Hepatocyte (in vitro differentiated cells): ENCODE data around the gene PLOD2. TPM values are rescaled to one million over a fixed set of nuclear protein-coding genes. Genes with fewer than 3 reads are reported as not detected.

Experiments used
- DNase-seq: peaks from one replicate; pipeline ENCODE4 v3.0.0-alpha.2; 2016; ENCODE audit warnings: low spot score
- H2AFZ ChIP-seq: fragments of 200-600 bp; sonication (generic); 2 replicates; pipeline ENCODE4 v1.6.0; 2016; ENCODE audit warnings: antibody characterized with exemption, mild to moderate bottlenecking
- H3K27ac ChIP-seq: fragments of 200-600 bp; sonication (generic); 2 replicates; pipeline ENCODE4 v1.5.1; 2016; ENCODE audit warnings: mild to moderate bottlenecking
- H3K27me3 ChIP-seq: fragments of 200-600 bp; sonication (generic); 2 replicates; pipeline ENCODE4 v1.6.1; 2016
- H3K36me3 ChIP-seq: fragments of 200-600 bp; sonication (generic); replicated peaks from 2 replicates; pipeline ENCODE4 v1.5.1; 2016; ENCODE audit warnings: low read depth; ENCODE audit not compliant: insufficient read depth
- H3K4me1 ChIP-seq: fragments of 200-600 bp; sonication (generic); 2 replicates; pipeline ENCODE4 v1.5.1; 2016; ENCODE audit warnings: mild to moderate bottlenecking, moderate library complexity; ENCODE audit not compliant: insufficient read depth
- H3K4me2 ChIP-seq: fragments of 200-600 bp; sonication (generic); 2 replicates; pipeline ENCODE4 v1.6.0; 2016
- H3K4me3 ChIP-seq: fragments of 200-600 bp; sonication (generic); 2 replicates; pipeline ENCODE4 v1.5.1; 2016; ENCODE audit warnings: mild to moderate bottlenecking
- H3K79me2 ChIP-seq: fragments of 200-600 bp; sonication (generic); 2 replicates; pipeline ENCODE4 v1.6.0; 2017; ENCODE audit warnings: mild to moderate bottlenecking
- H3K9me2 ChIP-seq: fragments of 200-600 bp; sonication (generic); replicated peaks from 2 replicates; pipeline ENCODE4 v1.6.0; 2017; ENCODE audit warnings: mild to moderate bottlenecking; ENCODE audit not compliant: insufficient read depth
- H3K9me3 ChIP-seq: fragments of 200-600 bp; sonication (generic); 2 replicates; pipeline ENCODE4 v1.5.1; 2016; ENCODE audit warnings: low read depth, mild to moderate bottlenecking
- H4K20me1 ChIP-seq: fragments of 200-600 bp; sonication (generic); 2 replicates; pipeline ENCODE4 v1.6.0; 2016; ENCODE audit warnings: mild to moderate bottlenecking; ENCODE audit not compliant: insufficient read depth, poor library complexity, severe bottlenecking
- EZH2 ChIP-seq: fragments of 200-600 bp; sonication (generic); IDR thresholded peaks from 2 replicates; pipeline ENCODE4 v1.6.1; 2016; ENCODE audit warnings: antibody characterized with exemption, mild to moderate bottlenecking, borderline replicate concordance
- EZH2phosphoT487 ChIP-seq: fragments of 200-600 bp; sonication (generic); IDR thresholded peaks from one replicate; pipeline ENCODE4 v1.6.1; 2018; ENCODE audit warnings: antibody characterized with exemption, mild to moderate bottlenecking, low read depth, moderate library complexity; ENCODE audit not compliant: unreplicated experiment, severe bottlenecking
- WGBS: methylation state at CpG from one replicate; pipeline ENCODE4 v1.1.6; 2016; ENCODE audit warnings: low lambda C conversion rate; ENCODE audit errors: missing lambda C conversion rate; 5-methylcytosine and 5-hydroxymethylcytosine counted together
- polyA plus RNA-seq: library from polyadenylated mRNA; unstranded; fragments of >200 nt; fragmentation: Nextera tagmentation; extraction: Ambion mirVana; gene quantifications from 2 replicates; pipeline ENCODE4 v1.2.1, GENCODE V29; 2016
- total RNA-seq: library from RNA; depleted of rRNA; stranded (reverse); fragments of >200 nt; gene quantifications from 2 replicates; pipeline ENCODE4 v1.2.3, GENCODE V29; 2014
- TF ChIP-seq, protein P1 (sequence below): fragments of 200-600 bp; sonication (generic); IDR thresholded peaks from 2 replicates; pipeline ENCODE4 v1.5.1; 2016; ENCODE audit warnings: antibody characterized with exemption, mild to moderate bottlenecking; ENCODE audit not compliant: poor library complexity

Gene PLOD2
- total and polyA plus RNA-seq, 2 experiments from 2014 or later = 97.3 to 148 TPM

DNA sequence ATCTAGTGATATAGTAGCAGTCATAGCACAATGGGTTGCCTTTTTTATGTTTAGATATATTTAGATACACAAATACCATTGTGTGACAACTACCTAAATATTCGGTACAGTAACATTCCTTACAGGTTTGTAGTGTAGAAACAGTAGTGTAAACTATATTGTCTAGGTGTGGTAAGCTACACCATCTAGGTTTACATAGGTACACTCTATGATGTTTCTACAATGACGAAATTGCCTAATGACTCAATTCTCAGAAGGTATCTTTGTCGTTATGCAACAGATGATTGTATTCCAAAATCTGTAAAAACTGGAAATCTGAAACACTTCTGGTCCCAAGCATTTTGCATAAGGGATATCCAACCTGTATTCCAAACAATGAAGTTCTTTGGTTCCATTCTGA is 24.3 kb downstream of the PLOD2 start:
- H3K4me2 ChIP-seq = no peak overlapping the region
- peaks cover 99% of the 10 kb centered on the region for H3K79me2 ChIP-seq
- H3K27ac ChIP-seq = no peak overlapping the region
- no peaks in the 10 kb centered on the region for H3K9me3 ChIP-seq
- H3K4me3 ChIP-seq = no peak overlapping the region
- H3K36me3 ChIP-seq = no peaks in the 10 kb centered on the region
- no peak for DNase-seq
- TF ChIP-seq, protein P1, sequence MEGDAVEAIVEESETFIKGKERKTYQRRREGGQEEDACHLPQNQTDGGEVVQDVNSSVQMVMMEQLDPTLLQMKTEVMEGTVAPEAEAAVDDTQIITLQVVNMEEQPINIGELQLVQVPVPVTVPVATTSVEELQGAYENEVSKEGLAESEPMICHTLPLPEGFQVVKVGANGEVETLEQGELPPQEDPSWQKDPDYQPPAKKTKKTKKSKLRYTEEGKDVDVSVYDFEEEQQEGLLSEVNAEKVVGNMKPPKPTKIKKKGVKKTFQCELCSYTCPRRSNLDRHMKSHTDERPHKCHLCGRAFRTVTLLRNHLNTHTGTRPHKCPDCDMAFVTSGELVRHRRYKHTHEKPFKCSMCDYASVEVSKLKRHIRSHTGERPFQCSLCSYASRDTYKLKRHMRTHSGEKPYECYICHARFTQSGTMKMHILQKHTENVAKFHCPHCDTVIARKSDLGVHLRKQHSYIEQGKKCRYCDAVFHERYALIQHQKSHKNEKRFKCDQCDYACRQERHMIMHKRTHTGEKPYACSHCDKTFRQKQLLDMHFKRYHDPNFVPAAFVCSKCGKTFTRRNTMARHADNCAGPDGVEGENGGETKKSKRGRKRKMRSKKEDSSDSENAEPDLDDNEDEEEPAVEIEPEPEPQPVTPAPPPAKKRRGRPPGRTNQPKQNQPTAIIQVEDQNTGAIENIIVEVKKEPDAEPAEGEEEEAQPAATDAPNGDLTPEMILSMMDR = no peak
- no peak for TF ChIP-seq EZH2phosphoT487
- TF ChIP-seq EZH2 = no peak
- H3K27me3 ChIP-seq = no peaks in the 10 kb centered on the region
- H3K4me1 ChIP-seq = peaks cover 31% of the 10 kb centered on the region
- no peak overlapping the region for H2AFZ ChIP-seq
- 96% methylated on average over 3 of the region's 3 CpGs for WGBS
- no peaks in the 10 kb centered on the region for H4K20me1 ChIP-seq
- no peaks in the 10 kb centered on the region for H3K9me2 ChIP-seq

DNA sequence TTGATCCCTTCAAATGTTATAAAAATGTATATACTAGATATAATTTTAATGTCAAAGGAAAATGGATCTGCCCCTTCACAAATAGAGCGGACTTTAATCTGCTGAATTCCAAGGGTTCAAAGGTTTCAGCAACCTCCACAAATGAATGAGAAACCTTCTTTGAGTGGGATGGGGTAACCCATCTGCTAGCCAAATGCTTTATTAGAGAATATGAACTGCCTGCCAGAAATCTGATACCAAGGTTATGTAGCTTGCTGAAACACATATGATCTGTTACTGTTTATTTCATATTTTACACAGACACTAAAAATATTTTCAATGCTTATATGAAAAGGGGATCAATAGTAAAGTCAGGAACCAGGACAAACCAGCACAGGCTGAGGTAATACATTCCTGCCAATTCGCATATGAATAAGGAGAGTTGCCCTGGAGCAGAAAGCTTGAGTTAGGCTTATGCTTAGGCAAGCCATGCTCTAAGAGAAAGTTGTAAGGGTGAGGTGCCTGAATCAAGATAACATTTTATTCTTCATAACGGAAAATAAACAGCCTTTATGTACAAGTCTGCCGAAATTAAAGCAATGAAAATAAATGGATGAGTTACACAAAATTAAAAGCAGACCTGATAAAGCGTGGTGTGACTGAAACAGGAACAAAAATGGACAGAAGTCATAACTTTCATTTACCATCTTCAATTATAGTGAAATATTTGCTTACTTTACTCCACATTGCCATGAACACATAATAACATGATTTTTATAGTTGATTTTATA is 26.5 kb downstream of the PLOD2 start:
- H3K27me3 ChIP-seq = no peaks in the 10 kb centered on the region
- no peaks in the 10 kb centered on the region for H3K9me2 ChIP-seq
- no peak overlapping the region for H3K27ac ChIP-seq
- no peak overlapping the region for H2AFZ ChIP-seq
- peaks cover 17% of the 10 kb centered on the region for H3K4me1 ChIP-seq
- H3K36me3 ChIP-seq = no peaks in the 10 kb centered on the region
- no peaks in the 10 kb centered on the region for H4K20me1 ChIP-seq
- TF ChIP-seq EZH2 (no peak), EZH2phosphoT487 (no peak)
- TF ChIP-seq, protein P1 = no peak
- H3K9me3 ChIP-seq = no peaks in the 10 kb centered on the region
- peaks cover 99% of the 10 kb centered on the region for H3K79me2 ChIP-seq
- 60% methylated on average over 5 of the region's 5 CpGs for WGBS
- no peak overlapping the region for H3K4me3 ChIP-seq
- no peak for DNase-seq
- peak overlapping the region; percentile 10 for H3K4me2 ChIP-seq

DNA sequence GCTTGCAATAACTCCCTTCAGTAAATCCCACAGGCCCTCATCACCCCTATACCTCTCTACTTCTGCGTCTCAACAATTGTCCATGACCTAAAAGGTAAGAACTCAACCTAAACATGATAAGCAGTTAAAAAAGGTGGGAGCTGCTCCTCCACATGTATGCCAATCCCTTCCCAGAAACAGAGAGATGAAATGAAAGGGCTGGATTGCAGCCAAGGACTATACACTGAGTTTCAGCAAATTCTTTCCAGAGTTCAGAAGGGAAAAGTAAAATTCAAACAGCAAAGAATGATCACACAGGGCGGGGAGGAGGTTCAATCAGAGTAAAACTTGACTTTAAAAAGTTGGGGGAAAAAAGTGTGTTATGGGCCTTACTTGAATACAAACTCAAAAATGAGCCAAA is 27.5 kb downstream of the PLOD2 start:
- peak overlapping the region; percentile 26 for H3K4me2 ChIP-seq
- H3K9me3 ChIP-seq = no peaks in the 10 kb centered on the region
- no peak for DNase-seq
- no peaks in the 10 kb centered on the region for H3K9me2 ChIP-seq
- WGBS = 60% methylated on average over 2 of the region's 2 CpGs
- peaks cover 96% of the 10 kb centered on the region for H3K79me2 ChIP-seq
- H2AFZ ChIP-seq = no peak overlapping the region
- peaks cover 26% of the 10 kb centered on the region for H3K4me1 ChIP-seq
- H3K27ac ChIP-seq = peak overlapping the region; percentile 41
- no peaks in the 10 kb centered on the region for H4K20me1 ChIP-seq
- H3K4me3 ChIP-seq = no peak overlapping the region
- no peaks in the 10 kb centered on the region for H3K36me3 ChIP-seq
- no peaks in the 10 kb centered on the region for H3K27me3 ChIP-seq
- TF ChIP-seq, protein P1 = no peak
- TF ChIP-seq EZH2phosphoT487 (no peak), EZH2 (no peak)
